CD14-positive monocyte (primary cell): Measurements from ENCODE around the gene THNSL1. TPM values are rescaled to one million over a fixed set of nuclear protein-coding genes. Genes with fewer than 3 reads are reported as not detected.

ENCODE experiments used
- DNase-seq, 3 donors: peaks; one replicate each; pipeline ENCODE4 v3.0.0-alpha.2; 2011 to 2022
- H2AFZ ChIP-seq: 2 replicates; pipeline ENCODE4 v1.6.0; 2012; ENCODE audit warnings: mild to moderate bottlenecking, low read depth, low read length, inconsistent platforms; ENCODE audit not compliant: insufficient read depth, poor library complexity, severe bottlenecking
- H3K27ac ChIP-seq, 2 donors: 1 replicate in 1 of 2; 2 replicates in 1 of 2; pipeline ENCODE4 v1.5.1; 2012 to 2013; ENCODE audit warnings: low read length in 2 of 2, control low read depth in 1 of 2, inconsistent platforms in 1 of 2, low read depth in 1 of 2, mild to moderate bottlenecking in 1 of 2
- H3K27me3 ChIP-seq, 2 donors: one replicate each; pipeline versions ENCODE4 v1.6.0 to v1.6.1; 2011 to 2013; ENCODE audit warnings: low read length in 2 of 2; ENCODE audit not compliant: control insufficient read depth in 2 of 2, insufficient read depth in 2 of 2
- H3K36me3 ChIP-seq, 2 donors: replicated peaks in 1 of 2; 1 replicate in 1 of 2; 2 replicates in 1 of 2; pipeline versions ENCODE4 v1.5.1 to v1.6.1; 2012 to 2013; ENCODE audit warnings: low read length in 2 of 2, control low read depth in 1 of 2, inconsistent platforms in 1 of 2, mild to moderate bottlenecking in 1 of 2; ENCODE audit not compliant: insufficient read depth in 2 of 2, control insufficient read depth in 1 of 2
- H3K4me1 ChIP-seq, 2 donors: 1 replicate in 1 of 2; 2 replicates in 1 of 2; pipeline versions ENCODE4 v1.5.1 to v1.6.1; 2012 to 2013; ENCODE audit warnings: low read length in 2 of 2, control low read depth in 1 of 2, inconsistent platforms in 1 of 2, mild to moderate bottlenecking in 1 of 2, moderate library complexity in 1 of 2; ENCODE audit not compliant: insufficient read depth in 2 of 2, control insufficient read depth in 1 of 2
- H3K4me2 ChIP-seq: replicated peaks from 2 replicates; pipeline ENCODE3; 2012; ENCODE audit warnings: low read length, moderate library complexity, mild to moderate bottlenecking; ENCODE audit not compliant: poor library complexity, severe bottlenecking; ENCODE audit errors: extremely low read depth
- H3K4me3 ChIP-seq, 3 experiments: fragments of 200-600 bp in 1 of 3; sonication (generic) in 1 of 3; replicated peaks in 1 of 3; 1 replicate in 2 of 3; 2 replicates in 1 of 3; pipeline ENCODE4 v1.5.1; 2011 to 2013; ENCODE audit warnings: low read length in 3 of 3, mild to moderate bottlenecking in 3 of 3, control low read depth in 2 of 3, low read depth in 2 of 3, inconsistent platforms in 1 of 3, moderate library complexity in 1 of 3
- H3K79me2 ChIP-seq: 2 replicates; pipeline ENCODE4 v1.6.0; 2012; ENCODE audit warnings: mild to moderate bottlenecking, control low read depth, inconsistent platforms, low read length, moderate library complexity; ENCODE audit not compliant: insufficient read depth
- H3K9ac ChIP-seq: 2 replicates; pipeline ENCODE4 v1.6.0; 2017; ENCODE audit warnings: low read length, mild to moderate bottlenecking; ENCODE audit not compliant: insufficient read depth, poor library complexity, severe bottlenecking
- H3K9me3 ChIP-seq, 2 donors: replicated peaks in 1 of 2; 1 replicate in 1 of 2; 2 replicates in 1 of 2; pipeline versions ENCODE4 v1.5.1 to v1.6.1; 2012 to 2013; ENCODE audit warnings: low read length in 2 of 2, control low read depth in 1 of 2; ENCODE audit not compliant: control insufficient read depth in 1 of 2, insufficient read depth in 1 of 2
- H4K20me1 ChIP-seq: 2 replicates; pipeline ENCODE4 v1.6.0; 2012; ENCODE audit warnings: mild to moderate bottlenecking, low read length, control low read depth, moderate library complexity; ENCODE audit not compliant: insufficient read depth
- H3K27ac Mint-ChIP-seq, 7 donors: one replicate each; pipeline ENCODE4 v1.8.0; 2020; ENCODE audit warnings: mild to moderate bottlenecking in 7 of 7, mixed read lengths in 7 of 7, moderate library complexity in 6 of 7, inconsistent platforms in 2 of 7
- H3K27me3 Mint-ChIP-seq, 3 donors: one replicate each; pipeline ENCODE4 v1.8.0; 2021 to 2022; ENCODE audit warnings: low read depth in 3 of 3, mild to moderate bottlenecking in 3 of 3, mixed read lengths in 3 of 3, moderate library complexity in 3 of 3, inconsistent platforms in 1 of 3
- H3K36me3 Mint-ChIP-seq, 2 donors: one replicate each; pipeline ENCODE4 v1.8.0; 2020; ENCODE audit warnings: mixed read lengths in 2 of 2, inconsistent platforms in 1 of 2, mild to moderate bottlenecking in 1 of 2
- H3K4me1 Mint-ChIP-seq: one replicate; pipeline ENCODE4 v1.8.0; 2020; ENCODE audit warnings: mild to moderate bottlenecking, mixed read lengths
- H3K4me3 Mint-ChIP-seq, 2 donors: one replicate each; pipeline ENCODE4 v1.8.0; 2020; ENCODE audit warnings: mild to moderate bottlenecking in 2 of 2, mixed read lengths in 2 of 2, moderate library complexity in 1 of 2
- H3K9me3 Mint-ChIP-seq, 7 donors: one replicate each; pipeline ENCODE4 v1.8.0; 2020 to 2022; ENCODE audit warnings: mixed read lengths in 7 of 7, mild to moderate bottlenecking in 6 of 7, moderate library complexity in 6 of 7, inconsistent platforms in 2 of 7
- WGBS: methylation state at CpG from one replicate; pipeline ENCODE4 v1.1.5; 2013; ENCODE audit warnings: missing lambda C conversion rate; ENCODE audit not compliant: insufficient coverage; 5-methylcytosine and 5-hydroxymethylcytosine counted together
- intact Hi-C, 2 donors: fragments of 100-400 bp; cut with micrococcal nuclease; formaldehyde crosslinking; loops; one replicate each; pipeline versions ENCODE4 v1.15.0 to v1.15.1; 2023
- polyA plus RNA-seq, 3 donors: library from polyadenylated mRNA; depleted of rRNA in 1 of 3; unstranded in 2 of 3; stranded (reverse) in 1 of 3; fragments of 300-500 nt in 2 of 3; fragments of >200 nt in 1 of 3; fragmentation: Illumina TruSeq in 2 of 3; gene quantifications; 1 replicate in 2 of 3; 2 replicates in 1 of 3; pipeline ENCODE4 v1.2.3, GENCODE V29; 2012 to 2021
- TF ChIP-seq, protein P1 (sequence below): fragments of 200-600 bp; IDR thresholded peaks from one replicate; pipeline ENCODE4 v1.8.0; 2022; ENCODE audit warnings: antibody characterized with exemption, mild to moderate bottlenecking

THNSL1 gene
- polyA plus RNA-seq, 3 donors, result 0.03 to 0.13 TPM; not detected in 1

DNA sequence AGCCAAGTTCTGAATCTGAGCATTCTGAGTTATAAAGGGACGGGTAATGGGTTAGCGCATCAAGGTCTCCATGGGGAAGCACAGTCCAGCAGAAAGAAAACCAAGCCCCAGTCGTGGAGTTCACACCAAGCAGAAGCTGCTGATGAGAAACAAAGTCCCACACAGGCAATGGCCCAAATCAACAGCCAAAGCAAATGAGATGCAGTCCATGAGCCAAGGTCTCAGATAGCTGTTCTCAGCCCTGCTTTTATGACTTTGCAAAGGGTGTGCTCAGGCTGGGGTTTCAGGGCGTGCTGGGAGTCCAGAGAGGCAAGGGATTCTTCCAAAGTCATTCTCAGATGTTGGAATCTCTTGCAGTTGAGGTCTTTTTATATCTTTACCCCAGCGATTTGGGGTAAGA is 32.0 kb downstream of the THNSL1 start:
- Histone ChIP-seq H3K9ac (no peak overlapping the region), H3K36me3 (no peaks in the 10 kb centered on the region), H3K4me2 (no peak overlapping the region), H3K79me2 (no peaks in the 10 kb centered on the region), H3K4me1 (no peaks in the 10 kb centered on the region), H2AFZ (no peak overlapping the region), H3K27me3 (peaks cover 0 to 3% of the 10 kb centered on the region in 2 donors), H3K27ac (no peak overlapping the region), H3K9me3 (no peaks in the 10 kb centered on the region), H3K4me3 (no peak overlapping the region), H4K20me1 (no peaks in the 10 kb centered on the region)
- Mint-ChIP-seq H3K9me3 (peaks cover 0 to 5% (median 2%) of the 10 kb centered on the region in 7 donors), H3K4me1 (no peaks in the 10 kb centered on the region), H3K4me3 (no peak overlapping the region), H3K36me3 (no peaks in the 10 kb centered on the region), H3K27me3 (peaks cover 0 to 6% (median 1%) of the 10 kb centered on the region in 3 donors), H3K27ac (peak overlapping the region in 1 of 7 donors; percentile 26)
- intact Hi-C loops, result no loop called here
- TF ChIP-seq, protein P1, sequence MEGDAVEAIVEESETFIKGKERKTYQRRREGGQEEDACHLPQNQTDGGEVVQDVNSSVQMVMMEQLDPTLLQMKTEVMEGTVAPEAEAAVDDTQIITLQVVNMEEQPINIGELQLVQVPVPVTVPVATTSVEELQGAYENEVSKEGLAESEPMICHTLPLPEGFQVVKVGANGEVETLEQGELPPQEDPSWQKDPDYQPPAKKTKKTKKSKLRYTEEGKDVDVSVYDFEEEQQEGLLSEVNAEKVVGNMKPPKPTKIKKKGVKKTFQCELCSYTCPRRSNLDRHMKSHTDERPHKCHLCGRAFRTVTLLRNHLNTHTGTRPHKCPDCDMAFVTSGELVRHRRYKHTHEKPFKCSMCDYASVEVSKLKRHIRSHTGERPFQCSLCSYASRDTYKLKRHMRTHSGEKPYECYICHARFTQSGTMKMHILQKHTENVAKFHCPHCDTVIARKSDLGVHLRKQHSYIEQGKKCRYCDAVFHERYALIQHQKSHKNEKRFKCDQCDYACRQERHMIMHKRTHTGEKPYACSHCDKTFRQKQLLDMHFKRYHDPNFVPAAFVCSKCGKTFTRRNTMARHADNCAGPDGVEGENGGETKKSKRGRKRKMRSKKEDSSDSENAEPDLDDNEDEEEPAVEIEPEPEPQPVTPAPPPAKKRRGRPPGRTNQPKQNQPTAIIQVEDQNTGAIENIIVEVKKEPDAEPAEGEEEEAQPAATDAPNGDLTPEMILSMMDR, result no peak
- WGBS, result 82% methylated on average over 3 of the region's 5 CpGs
- no peak for DNase-seq

DNA sequence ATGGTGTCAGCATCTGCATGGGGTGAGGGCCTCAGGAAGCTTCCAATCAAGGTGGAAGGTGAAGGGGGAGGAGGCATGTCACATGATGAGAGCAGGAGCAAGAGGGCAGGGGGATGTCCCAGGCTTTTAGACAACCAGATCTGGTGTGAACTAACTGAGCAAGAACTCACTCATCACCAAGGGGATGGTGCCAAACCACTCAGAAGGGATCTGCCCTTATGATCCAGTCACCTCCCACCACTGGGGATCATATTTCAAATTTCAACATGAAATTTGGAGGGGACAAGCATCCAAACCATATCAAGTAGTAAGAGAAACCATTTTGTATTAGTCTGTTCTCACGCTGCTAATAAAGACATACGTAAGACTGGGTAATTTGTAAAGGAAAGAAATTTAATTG is 33.6 kb downstream of the THNSL1 start:
- H3K9me3 ChIP-seq, result no peaks in the 10 kb centered on the region
- H3K4me3 ChIP-seq, result no peak overlapping the region
- TF ChIP-seq, protein P1, result no peak
- no peaks in the 10 kb centered on the region for H4K20me1 ChIP-seq
- H3K4me2 ChIP-seq, result no peak overlapping the region
- Mint-ChIP-seq H3K27me3 (peaks cover 0 to 5% (median 1%) of the 10 kb centered on the region in 3 donors), H3K36me3 (no peaks in the 10 kb centered on the region), H3K4me1 (no peaks in the 10 kb centered on the region), H3K4me3 (no peak overlapping the region), H3K27ac (no peak overlapping the region), H3K9me3 (peaks cover 0 to 5% (median 2%) of the 10 kb centered on the region in 7 donors)
- no peaks in the 10 kb centered on the region for H3K79me2 ChIP-seq
- WGBS, result 100% methylated on average over 1 of the region's 2 CpGs
- H3K27ac ChIP-seq, result no peak overlapping the region
- peaks cover 0 to 3% of the 10 kb centered on the region in 2 donors for H3K27me3 ChIP-seq
- no peaks in the 10 kb centered on the region for H3K4me1 ChIP-seq
- H3K9ac ChIP-seq, result no peak overlapping the region
- DNase-seq, result no peak
- no peak overlapping the region for H2AFZ ChIP-seq
- intact Hi-C loops, result no loop called here
- no peaks in the 10 kb centered on the region for H3K36me3 ChIP-seq
